Measurements from ENCODE around the gene TOX4. TPM values are rescaled to one million over a fixed set of nuclear protein-coding genes. Genes with fewer than 3 reads are reported as not detected.
A peak's percentile ranks its signal among the peaks of the same experiment; 100 is the strongest.

TOX4 gene
- total and polyA plus RNA-seq, 9 of the 15 experiments (the other 6 are each of a cell fraction or from before 2014, with no cell fraction given) = 9.9 to 76.5 (median 41.0) TPM

GRCh38 chr14:21529515-21529914, 52.5 kb downstream of the TOX4 start:
- in situ Hi-C loops (cut with MboI) (no loop called here), intact Hi-C loops (cut with micrococcal nuclease) (no loop called here)
- Histone ChIP-seq H3K9ac (ENCODE audit: insufficient read depth in 1 of 2, low read depth in 2 of 2, low read length in 2 of 2) (peak overlapping the region in 1 of 2 experiments; percentile 50; a peak in 2 of 4 replicates), H3K79me2 (ENCODE audit: control insufficient read depth, insufficient read depth, low read length) (peaks cover 14% of the 10 kb centered on the region), H3K27ac (ENCODE audit: extremely low read depth, low read depth, low read length) (peak overlapping the region; percentile 80), H4K20me1 (replicated peaks; ENCODE audit: control insufficient read depth, insufficient read depth, low read length) (no peaks in the 10 kb centered on the region), H3K4me3 (no peak overlapping the region), H3K4me1 (replicated peaks in 1 of 2; ENCODE audit: control insufficient read depth in 2 of 2, insufficient read depth in 2 of 2, low read length in 2 of 2) (peaks cover 25 to 34% of the 10 kb centered on the region in 2 experiments), H3K9me1 (ENCODE audit: control insufficient read depth, insufficient read depth, low read length) (no peaks in the 10 kb centered on the region), H3K36me3 (ENCODE audit: control insufficient read depth, insufficient read depth, low read length) (peaks cover 9% of the 10 kb centered on the region; the same call in 2 of the 3 replicates), H3K27me3 (ENCODE audit: control insufficient read depth in 2 of 2, insufficient read depth in 2 of 2, low read length in 2 of 2) (no peaks in the 10 kb centered on the region), H3K9me3 (replicated peaks; ENCODE audit: control insufficient read depth, insufficient read depth, low read depth, low read length) (no peaks in the 10 kb centered on the region), H2AFZ (ENCODE audit: low read depth, low read length) (0 out of 2 replicates have a peak overlapping the region, but pooled peaks have one; percentile 89), H3K4me2 (ENCODE audit: insufficient read depth, low read length) (peak overlapping the region; percentile 62)
- FAIRE-seq = no peak
- WGBS (ENCODE audit: insufficient coverage, low coverage, missing lambda C conversion rate) = 56% methylated on average over 1 of the region's 1 CpG
- TF ChIP-seq EHMT2 (IDR thresholded peaks at IDR 0.05) (no peak), ZNF695 (CRISPR knock-in tag; IDR thresholded peaks at IDR 0.05) (no peak)
- BruUV-seq (replicated peaks) = no TSS peak
- ATAC-seq = no peak
- ChIA-PET POLR2A (interaction anchor here (1.0 to 1.8 kb wide), 3 partner anchors 8 to 19 kb away, joined by 3 to 8 read pairs (median 4); partner anchors contain the start of gene METTL3), CTCF (ENCODE audit: low intra/inter-chr PET ratio) (no interaction called here)
- DNase-seq (ENCODE audit: extremely low read depth in 1 of 4, low spot score in 3 of 4) = no peak

DNA sequence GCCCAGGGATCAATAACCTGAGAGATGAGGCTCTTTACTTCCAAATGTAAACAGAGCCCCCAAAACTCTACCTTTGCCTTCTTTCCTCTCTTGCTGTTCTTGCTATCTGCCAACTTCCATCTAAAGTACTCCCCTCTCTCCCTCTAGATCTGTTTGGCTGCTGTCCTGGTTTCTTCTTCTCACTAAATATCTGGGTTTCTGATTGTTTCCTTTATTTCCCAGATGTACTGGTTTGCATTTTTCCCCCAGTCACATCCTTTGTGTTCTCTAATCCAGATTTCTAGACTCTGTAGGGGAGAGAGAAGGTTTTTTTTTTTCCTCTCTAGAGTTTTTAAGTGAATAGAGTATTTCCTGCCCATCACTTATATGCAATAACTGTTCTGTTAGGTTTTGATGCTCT, 56.3 kb downstream of the TOX4 start:
- FAIRE-seq = no peak
- H3K36me3 ChIP-seq (ENCODE audit: control insufficient read depth, insufficient read depth, low read length) = no peaks in the 10 kb centered on the region
- H3K4me1 ChIP-seq (replicated peaks in 1 of 2; ENCODE audit: control insufficient read depth in 2 of 2, insufficient read depth in 2 of 2, low read length in 2 of 2) = peaks cover 12 to 14% of the 10 kb centered on the region in 2 experiments

More for the DNA sequence above, 56.3 kb downstream of the TOX4 start:
- TF ChIP-seq, protein P1, sequence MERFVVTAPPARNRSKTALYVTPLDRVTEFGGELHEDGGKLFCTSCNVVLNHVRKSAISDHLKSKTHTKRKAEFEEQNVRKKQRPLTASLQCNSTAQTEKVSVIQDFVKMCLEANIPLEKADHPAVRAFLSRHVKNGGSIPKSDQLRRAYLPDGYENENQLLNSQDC (CRISPR knock-in tag; IDR thresholded peaks at IDR 0.05) = no peak
- TF ChIP-seq RHOXF2B (CRISPR knock-in tag; conservative IDR thresholded peaks at IDR 0.05) = no peak
- TF ChIP-seq XRCC4 (IDR thresholded peaks at IDR 0.05; ENCODE audit: extremely low read depth, insufficient read depth, insufficient read length) = no peak
- TF ChIP-seq TCF7L2 (IDR thresholded peaks at IDR 0.05; ENCODE audit: low read depth, low read length) = no peak
- Histone ChIP-seq H3K4me3 (no peak overlapping the region), H2AFZ (ENCODE audit: low read depth, low read length) (no peak overlapping the region), H3K9me3 (replicated peaks; ENCODE audit: control insufficient read depth, insufficient read depth, low read depth, low read length) (no peaks in the 10 kb centered on the region), H3K9me1 (ENCODE audit: control insufficient read depth, insufficient read depth, low read length) (no peaks in the 10 kb centered on the region), H4K20me1 (replicated peaks; ENCODE audit: control insufficient read depth, insufficient read depth, low read length) (no peaks in the 10 kb centered on the region), H3K27me3 (ENCODE audit: control insufficient read depth in 2 of 2, insufficient read depth in 2 of 2, low read length in 2 of 2) (no peaks in the 10 kb centered on the region), H3K79me2 (ENCODE audit: control insufficient read depth, insufficient read depth, low read length) (no peaks in the 10 kb centered on the region), H3K27ac (ENCODE audit: extremely low read depth, low read depth, low read length) (no peak overlapping the region), H3K4me2 (ENCODE audit: insufficient read depth, low read length) (no peak overlapping the region), H3K9ac (ENCODE audit: insufficient read depth in 1 of 2, low read depth in 2 of 2, low read length in 2 of 2) (no peak overlapping the region)
- in situ Hi-C loops (cut with MboI) (no loop called here), intact Hi-C loops (cut with micrococcal nuclease) (no loop called here)
- no TSS peak for BruUV-seq (replicated peaks)
- ChIA-PET CTCF (ENCODE audit: low intra/inter-chr PET ratio) (no interaction called here), POLR2A (interaction anchor here (0.9 to 1.5 kb wide), 2 partner anchors 11 to 151 kb away, joined by 3 to 5 read pairs; no protein-coding TSS in a partner anchor)
- ATAC-seq = no peak
- no peak for DNase-seq (ENCODE audit: extremely low read depth in 1 of 4, low spot score in 3 of 4)
